ENCODE results near the gene TGFBR3. TPM values are rescaled to one million over a fixed set of nuclear protein-coding genes. Genes with fewer than 3 reads are reported as not detected.

The TGFBR3 gene
- total and polyA plus RNA-seq, 9 of the 15 experiments (the other 6 are each of a cell fraction or from before 2014, with no cell fraction given) = 3.6 to 32.4 (median 15.6) TPM

- TF ChIP-seq, protein P1, sequence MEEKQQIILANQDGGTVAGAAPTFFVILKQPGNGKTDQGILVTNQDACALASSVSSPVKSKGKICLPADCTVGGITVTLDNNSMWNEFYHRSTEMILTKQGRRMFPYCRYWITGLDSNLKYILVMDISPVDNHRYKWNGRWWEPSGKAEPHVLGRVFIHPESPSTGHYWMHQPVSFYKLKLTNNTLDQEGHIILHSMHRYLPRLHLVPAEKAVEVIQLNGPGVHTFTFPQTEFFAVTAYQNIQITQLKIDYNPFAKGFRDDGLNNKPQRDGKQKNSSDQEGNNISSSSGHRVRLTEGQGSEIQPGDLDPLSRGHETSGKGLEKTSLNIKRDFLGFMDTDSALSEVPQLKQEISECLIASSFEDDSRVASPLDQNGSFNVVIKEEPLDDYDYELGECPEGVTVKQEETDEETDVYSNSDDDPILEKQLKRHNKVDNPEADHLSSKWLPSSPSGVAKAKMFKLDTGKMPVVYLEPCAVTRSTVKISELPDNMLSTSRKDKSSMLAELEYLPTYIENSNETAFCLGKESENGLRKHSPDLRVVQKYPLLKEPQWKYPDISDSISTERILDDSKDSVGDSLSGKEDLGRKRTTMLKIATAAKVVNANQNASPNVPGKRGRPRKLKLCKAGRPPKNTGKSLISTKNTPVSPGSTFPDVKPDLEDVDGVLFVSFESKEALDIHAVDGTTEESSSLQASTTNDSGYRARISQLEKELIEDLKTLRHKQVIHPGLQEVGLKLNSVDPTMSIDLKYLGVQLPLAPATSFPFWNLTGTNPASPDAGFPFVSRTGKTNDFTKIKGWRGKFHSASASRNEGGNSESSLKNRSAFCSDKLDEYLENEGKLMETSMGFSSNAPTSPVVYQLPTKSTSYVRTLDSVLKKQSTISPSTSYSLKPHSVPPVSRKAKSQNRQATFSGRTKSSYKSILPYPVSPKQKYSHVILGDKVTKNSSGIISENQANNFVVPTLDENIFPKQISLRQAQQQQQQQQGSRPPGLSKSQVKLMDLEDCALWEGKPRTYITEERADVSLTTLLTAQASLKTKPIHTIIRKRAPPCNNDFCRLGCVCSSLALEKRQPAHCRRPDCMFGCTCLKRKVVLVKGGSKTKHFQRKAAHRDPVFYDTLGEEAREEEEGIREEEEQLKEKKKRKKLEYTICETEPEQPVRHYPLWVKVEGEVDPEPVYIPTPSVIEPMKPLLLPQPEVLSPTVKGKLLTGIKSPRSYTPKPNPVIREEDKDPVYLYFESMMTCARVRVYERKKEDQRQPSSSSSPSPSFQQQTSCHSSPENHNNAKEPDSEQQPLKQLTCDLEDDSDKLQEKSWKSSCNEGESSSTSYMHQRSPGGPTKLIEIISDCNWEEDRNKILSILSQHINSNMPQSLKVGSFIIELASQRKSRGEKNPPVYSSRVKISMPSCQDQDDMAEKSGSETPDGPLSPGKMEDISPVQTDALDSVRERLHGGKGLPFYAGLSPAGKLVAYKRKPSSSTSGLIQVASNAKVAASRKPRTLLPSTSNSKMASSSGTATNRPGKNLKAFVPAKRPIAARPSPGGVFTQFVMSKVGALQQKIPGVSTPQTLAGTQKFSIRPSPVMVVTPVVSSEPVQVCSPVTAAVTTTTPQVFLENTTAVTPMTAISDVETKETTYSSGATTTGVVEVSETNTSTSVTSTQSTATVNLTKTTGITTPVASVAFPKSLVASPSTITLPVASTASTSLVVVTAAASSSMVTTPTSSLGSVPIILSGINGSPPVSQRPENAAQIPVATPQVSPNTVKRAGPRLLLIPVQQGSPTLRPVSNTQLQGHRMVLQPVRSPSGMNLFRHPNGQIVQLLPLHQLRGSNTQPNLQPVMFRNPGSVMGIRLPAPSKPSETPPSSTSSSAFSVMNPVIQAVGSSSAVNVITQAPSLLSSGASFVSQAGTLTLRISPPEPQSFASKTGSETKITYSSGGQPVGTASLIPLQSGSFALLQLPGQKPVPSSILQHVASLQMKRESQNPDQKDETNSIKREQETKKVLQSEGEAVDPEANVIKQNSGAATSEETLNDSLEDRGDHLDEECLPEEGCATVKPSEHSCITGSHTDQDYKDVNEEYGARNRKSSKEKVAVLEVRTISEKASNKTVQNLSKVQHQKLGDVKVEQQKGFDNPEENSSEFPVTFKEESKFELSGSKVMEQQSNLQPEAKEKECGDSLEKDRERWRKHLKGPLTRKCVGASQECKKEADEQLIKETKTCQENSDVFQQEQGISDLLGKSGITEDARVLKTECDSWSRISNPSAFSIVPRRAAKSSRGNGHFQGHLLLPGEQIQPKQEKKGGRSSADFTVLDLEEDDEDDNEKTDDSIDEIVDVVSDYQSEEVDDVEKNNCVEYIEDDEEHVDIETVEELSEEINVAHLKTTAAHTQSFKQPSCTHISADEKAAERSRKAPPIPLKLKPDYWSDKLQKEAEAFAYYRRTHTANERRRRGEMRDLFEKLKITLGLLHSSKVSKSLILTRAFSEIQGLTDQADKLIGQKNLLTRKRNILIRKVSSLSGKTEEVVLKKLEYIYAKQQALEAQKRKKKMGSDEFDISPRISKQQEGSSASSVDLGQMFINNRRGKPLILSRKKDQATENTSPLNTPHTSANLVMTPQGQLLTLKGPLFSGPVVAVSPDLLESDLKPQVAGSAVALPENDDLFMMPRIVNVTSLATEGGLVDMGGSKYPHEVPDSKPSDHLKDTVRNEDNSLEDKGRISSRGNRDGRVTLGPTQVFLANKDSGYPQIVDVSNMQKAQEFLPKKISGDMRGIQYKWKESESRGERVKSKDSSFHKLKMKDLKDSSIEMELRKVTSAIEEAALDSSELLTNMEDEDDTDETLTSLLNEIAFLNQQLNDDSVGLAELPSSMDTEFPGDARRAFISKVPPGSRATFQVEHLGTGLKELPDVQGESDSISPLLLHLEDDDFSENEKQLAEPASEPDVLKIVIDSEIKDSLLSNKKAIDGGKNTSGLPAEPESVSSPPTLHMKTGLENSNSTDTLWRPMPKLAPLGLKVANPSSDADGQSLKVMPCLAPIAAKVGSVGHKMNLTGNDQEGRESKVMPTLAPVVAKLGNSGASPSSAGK (IDR thresholded peaks at IDR 0.05) = peak; percentile 77
- TF ChIP-seq ZFP91 (CRISPR knock-in tag; IDR thresholded peaks at IDR 0.05) = no peak
- TF ChIP-seq TGIF2 (CRISPR knock-in tag; IDR thresholded peaks at IDR 0.05) = no peak
- TF ChIP-seq ZNF764 (CRISPR knock-in tag; IDR thresholded peaks at IDR 0.05; ENCODE audit: low read depth) = no peak
- no peak for TF ChIP-seq BRCA1 (IDR thresholded peaks at IDR 0.05)
- TF ChIP-seq BRCA1 (CRISPR knock-in tag; IDR thresholded peaks at IDR 0.05) = no peak
- TF ChIP-seq TBP (optimal IDR thresholded peaks at IDR 0.05; ENCODE audit: low read depth, low read length) = peak; percentile 45
- TF ChIP-seq CEBPG (CRISPR knock-in tag; IDR thresholded peaks at IDR 0.05) = no peak
- TF ChIP-seq CEBPG (tag; conservative IDR thresholded peaks at IDR 0.05 in 1 of 2, IDR thresholded peaks at IDR 0.05 in 1 of 2) = no peak
- TF ChIP-seq ARID1B (IDR thresholded peaks at IDR 0.05) = peak; percentile 98
- no peak for TF ChIP-seq ZBTB1 (CRISPR knock-in tag; IDR thresholded peaks at IDR 0.05; ENCODE audit: borderline replicate concordance, low read depth)
- TF ChIP-seq FOXJ2 (tag; IDR thresholded peaks at IDR 0.05) = no peak
- TF ChIP-seq TCF15 (CRISPR knock-in tag; IDR thresholded peaks at IDR 0.05) = no peak
These were observed 153.5 kb downstream of the TGFBR3 start (continued) for GRCh38 chr1:91732291-91733107.
